ENCODE data around the gene ARHGEF11.

GRCh38 chr1:156933136-156933535 is 112.4 kb downstream of the ARHGEF11 start:
- TF ChIP-seq CTCF (conservative IDR thresholded peaks at IDR 0.05; ENCODE audit: low read depth, low read length) (no peak), EZH2 (IDR thresholded peaks at IDR 0.05; ENCODE audit: borderline replicate concordance, low read depth, low read length, poor library complexity, severe bottlenecking) (no peak)
